Measurements from ENCODE around the gene PDE6B.

DNA sequence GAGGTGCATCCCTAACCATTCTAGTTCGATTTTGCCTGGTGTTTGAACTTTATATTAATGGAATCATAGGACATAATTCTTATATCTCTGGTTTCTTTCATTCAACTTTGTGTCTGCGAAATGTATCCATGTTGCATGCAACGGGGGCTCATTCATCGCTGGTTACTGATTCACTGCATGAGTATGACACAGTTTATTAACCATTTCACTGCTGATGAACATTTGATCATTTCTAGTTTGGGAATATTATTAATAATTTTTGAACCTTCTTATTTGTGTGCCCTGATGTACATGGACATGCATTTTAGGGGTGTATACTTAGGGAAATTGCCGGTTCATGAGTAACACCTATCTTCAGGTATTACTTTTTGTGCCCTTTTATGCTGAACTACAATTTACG is 44.2 kb upstream of the PDE6B start:
- TF ChIP-seq CTCF (IDR thresholded peaks at IDR 0.05) (no peak), RFX5 (IDR thresholded peaks at IDR 0.05) (no peak)
- TF ChIP-seq, protein P1, sequence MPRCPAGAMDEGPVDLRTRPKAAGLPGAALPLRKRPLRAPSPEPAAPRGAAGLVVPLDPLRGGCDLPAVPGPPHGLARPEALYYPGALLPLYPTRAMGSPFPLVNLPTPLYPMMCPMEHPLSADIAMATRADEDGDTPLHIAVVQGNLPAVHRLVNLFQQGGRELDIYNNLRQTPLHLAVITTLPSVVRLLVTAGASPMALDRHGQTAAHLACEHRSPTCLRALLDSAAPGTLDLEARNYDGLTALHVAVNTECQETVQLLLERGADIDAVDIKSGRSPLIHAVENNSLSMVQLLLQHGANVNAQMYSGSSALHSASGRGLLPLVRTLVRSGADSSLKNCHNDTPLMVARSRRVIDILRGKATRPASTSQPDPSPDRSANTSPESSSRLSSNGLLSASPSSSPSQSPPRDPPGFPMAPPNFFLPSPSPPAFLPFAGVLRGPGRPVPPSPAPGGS (IDR thresholded peaks at IDR 0.05) = no peak
